Measurements from ENCODE around the gene ADPRS. TPM values are rescaled to one million over a fixed set of nuclear protein-coding genes. Genes with fewer than 3 reads are reported as not detected.

Gene ADPRS
- total RNA-seq, 4 donors from 2014 or later, result 40.5 to 68.5 (median 51.9) TPM

DNA sequence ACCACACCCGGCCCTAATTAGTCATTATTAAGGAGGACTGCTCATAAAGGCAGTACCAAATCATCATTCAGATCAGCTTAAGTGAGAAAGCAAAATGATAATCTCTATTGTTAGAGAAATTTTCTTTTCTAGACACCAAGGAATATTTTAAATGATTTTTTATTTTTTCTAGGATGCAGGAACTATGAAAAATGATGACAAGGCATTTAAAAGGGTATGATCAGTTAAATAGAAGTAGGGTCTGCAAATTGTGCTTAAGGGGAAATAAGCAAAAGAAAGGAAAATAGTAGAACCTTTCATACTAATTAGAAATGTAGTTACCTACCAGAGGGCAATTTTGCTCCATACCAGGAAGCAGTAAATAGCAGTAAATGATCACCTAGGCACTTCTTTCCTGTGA, 26.4 kb upstream of the ADPRS start:
- WGBS, result 95% methylated on average over 1 of the region's 1 CpG
- Histone ChIP-seq H3K36me3 (no peaks in the 10 kb centered on the region), H3K27me3 (no peaks in the 10 kb centered on the region), H3K27ac (no peak overlapping the region), H3K9me3 (no peaks in the 10 kb centered on the region), H3K4me1 (no peaks in the 10 kb centered on the region), H3K4me3 (no peak overlapping the region)
- TF ChIP-seq, protein P1, sequence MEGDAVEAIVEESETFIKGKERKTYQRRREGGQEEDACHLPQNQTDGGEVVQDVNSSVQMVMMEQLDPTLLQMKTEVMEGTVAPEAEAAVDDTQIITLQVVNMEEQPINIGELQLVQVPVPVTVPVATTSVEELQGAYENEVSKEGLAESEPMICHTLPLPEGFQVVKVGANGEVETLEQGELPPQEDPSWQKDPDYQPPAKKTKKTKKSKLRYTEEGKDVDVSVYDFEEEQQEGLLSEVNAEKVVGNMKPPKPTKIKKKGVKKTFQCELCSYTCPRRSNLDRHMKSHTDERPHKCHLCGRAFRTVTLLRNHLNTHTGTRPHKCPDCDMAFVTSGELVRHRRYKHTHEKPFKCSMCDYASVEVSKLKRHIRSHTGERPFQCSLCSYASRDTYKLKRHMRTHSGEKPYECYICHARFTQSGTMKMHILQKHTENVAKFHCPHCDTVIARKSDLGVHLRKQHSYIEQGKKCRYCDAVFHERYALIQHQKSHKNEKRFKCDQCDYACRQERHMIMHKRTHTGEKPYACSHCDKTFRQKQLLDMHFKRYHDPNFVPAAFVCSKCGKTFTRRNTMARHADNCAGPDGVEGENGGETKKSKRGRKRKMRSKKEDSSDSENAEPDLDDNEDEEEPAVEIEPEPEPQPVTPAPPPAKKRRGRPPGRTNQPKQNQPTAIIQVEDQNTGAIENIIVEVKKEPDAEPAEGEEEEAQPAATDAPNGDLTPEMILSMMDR (IDR thresholded peaks at IDR 0.05), result no peak
- TF ChIP-seq POLR2A (IDR thresholded peaks at IDR 0.05), result no peak
- TF ChIP-seq EP300 (IDR thresholded peaks at IDR 0.05), result no peak
- TF ChIP-seq POLR2AphosphoS5 (IDR thresholded peaks at IDR 0.05), result no peak
- DNase-seq (ENCODE audit: low spot score in 2 of 2), result no peak

DNA sequence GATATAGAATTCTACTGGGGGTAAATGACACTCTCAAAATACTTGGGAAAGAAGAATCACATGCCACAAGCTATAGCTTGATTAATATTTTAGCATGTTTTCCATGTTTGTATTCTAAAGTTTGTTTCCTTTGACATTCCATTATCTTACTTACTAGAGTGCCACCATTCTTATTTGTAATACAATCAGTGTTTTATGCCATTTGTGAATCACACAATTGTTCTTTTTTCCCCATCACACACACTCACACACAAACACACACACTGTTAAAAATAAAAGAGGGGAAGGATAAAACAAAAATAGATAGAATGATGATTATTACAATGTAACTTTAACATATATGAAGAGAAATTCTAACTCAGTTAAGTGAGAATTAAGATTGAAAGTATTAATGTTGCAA, 20.8 kb upstream of the ADPRS start:
- no peaks in the 10 kb centered on the region for H3K9me3 ChIP-seq
- H3K4me1 ChIP-seq, result no peaks in the 10 kb centered on the region
- no peak overlapping the region for H3K27ac ChIP-seq
- H3K4me3 ChIP-seq, result no peak overlapping the region
- no peaks in the 10 kb centered on the region for H3K27me3 ChIP-seq
- no peaks in the 10 kb centered on the region for H3K36me3 ChIP-seq
- no peak for DNase-seq (ENCODE audit: low spot score in 2 of 2)
- TF ChIP-seq POLR2A (IDR thresholded peaks at IDR 0.05), result no peak
- TF ChIP-seq POLR2AphosphoS5 (IDR thresholded peaks at IDR 0.05), result no peak
- no peak for TF ChIP-seq EP300 (IDR thresholded peaks at IDR 0.05)
- TF ChIP-seq, protein P1 (IDR thresholded peaks at IDR 0.05), result no peak

GRCh38 chr1:36068866-36069265, 19.8 kb upstream of the ADPRS start:
- no peak overlapping the region for H3K27ac ChIP-seq
- DNase-seq (ENCODE audit: low spot score in 2 of 2), result no peak
- H3K4me1 ChIP-seq, result no peaks in the 10 kb centered on the region
- no peak overlapping the region for H3K4me3 ChIP-seq
- no peaks in the 10 kb centered on the region for H3K36me3 ChIP-seq
- TF ChIP-seq EP300 (IDR thresholded peaks at IDR 0.05) (no peak), POLR2AphosphoS5 (IDR thresholded peaks at IDR 0.05) (no peak)
- TF ChIP-seq, protein P1 (IDR thresholded peaks at IDR 0.05), result no peak
- H3K27me3 ChIP-seq, result no peaks in the 10 kb centered on the region
- WGBS, result 80% methylated on average over 2 of the region's 2 CpGs
- H3K9me3 ChIP-seq, result no peaks in the 10 kb centered on the region

- Histone ChIP-seq H3K36me3 (no peaks in the 10 kb centered on the region), H3K9me3 (no peaks in the 10 kb centered on the region), H3K4me1 (no peaks in the 10 kb centered on the region), H3K27ac (no peak overlapping the region), H3K27me3 (no peaks in the 10 kb centered on the region), H3K4me3 (no peak overlapping the region)
- TF ChIP-seq POLR2A (IDR thresholded peaks at IDR 0.05) (no peak), POLR2AphosphoS5 (IDR thresholded peaks at IDR 0.05) (no peak), EP300 (IDR thresholded peaks at IDR 0.05) (no peak)
- TF ChIP-seq, protein P1 (IDR thresholded peaks at IDR 0.05), result no peak
- DNase-seq (ENCODE audit: low spot score in 2 of 2), result no peak
- WGBS, result 77% methylated on average over 2 of the region's 2 CpGs
Observed at GRCh38 chr1:36070349-36070748, 18.3 kb upstream of the ADPRS start.

DNA sequence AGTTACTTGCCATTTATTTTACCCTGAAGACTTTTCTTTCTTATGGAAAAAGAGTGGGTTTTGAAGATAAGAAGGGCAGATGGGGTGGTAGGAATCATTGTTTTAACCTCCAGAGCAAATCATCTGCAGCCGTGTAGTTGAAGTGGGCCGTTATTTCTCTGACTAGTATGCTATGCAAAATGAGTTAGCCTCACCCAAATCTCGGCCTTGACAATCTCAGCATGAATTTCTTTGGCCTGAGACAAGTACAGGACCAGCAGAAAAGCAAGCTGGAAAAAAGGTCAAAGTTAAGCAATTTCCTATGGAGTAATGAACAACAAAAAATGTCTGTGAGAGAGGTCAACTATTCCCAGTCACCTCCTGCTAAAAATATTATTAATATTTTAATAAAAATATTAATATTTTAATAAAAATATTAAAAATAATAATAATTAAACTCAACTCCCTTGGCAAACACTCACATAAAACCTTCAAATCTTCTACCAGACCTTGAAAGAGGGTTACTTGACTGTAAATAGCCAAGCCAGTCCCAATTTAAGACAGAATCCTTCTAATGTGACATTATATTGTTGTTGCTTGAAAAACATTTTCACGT, 11.6 kb upstream of the ADPRS start:
- Histone ChIP-seq H3K9me3 (no peaks in the 10 kb centered on the region), H3K4me1 (no peaks in the 10 kb centered on the region), H3K27ac (no peak overlapping the region), H3K4me3 (no peak overlapping the region), H3K36me3 (no peaks in the 10 kb centered on the region), H3K27me3 (no peaks in the 10 kb centered on the region)
- no peak for DNase-seq (ENCODE audit: low spot score in 2 of 2)
- TF ChIP-seq EP300 (IDR thresholded peaks at IDR 0.05) (no peak), POLR2A (IDR thresholded peaks at IDR 0.05) (no peak), POLR2AphosphoS5 (IDR thresholded peaks at IDR 0.05) (no peak)
- TF ChIP-seq, protein P1 (IDR thresholded peaks at IDR 0.05), result no peak
- WGBS, result 60% methylated on average over 4 of the region's 4 CpGs

All from suprapubic skin (tissue), 4 donors.